ENCODE results near the gene SLC25A10.

The SLC25A10 gene

DNA sequence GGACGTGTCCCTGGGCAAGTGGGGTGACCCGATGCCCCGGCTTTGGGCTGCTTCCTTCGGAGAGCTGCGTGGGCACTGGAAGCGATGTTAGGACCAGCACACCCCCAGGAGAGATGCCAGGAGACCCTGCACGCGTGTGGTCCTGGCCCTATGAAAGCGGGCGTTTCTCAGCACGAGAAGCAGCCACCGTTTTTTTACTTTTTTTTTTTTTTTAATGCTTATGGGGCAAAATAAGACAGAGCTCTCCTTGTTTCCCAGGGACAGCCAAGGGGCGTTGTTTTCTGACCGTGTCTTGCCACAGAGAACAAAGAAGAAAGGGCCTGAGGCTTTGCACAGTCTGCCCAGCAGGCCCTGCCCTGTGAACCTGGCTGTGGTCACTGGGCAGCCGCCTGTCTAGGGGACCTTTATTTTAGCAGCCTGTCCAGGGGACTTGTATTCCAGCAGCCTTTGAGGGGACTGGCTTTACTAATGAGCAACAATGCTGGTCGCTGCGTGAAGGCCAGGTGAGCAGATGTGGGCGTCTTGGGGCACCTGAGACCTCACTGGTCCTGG, 996 bp downstream of the SLC25A10 start:
- TF ChIP-seq, protein P1, sequence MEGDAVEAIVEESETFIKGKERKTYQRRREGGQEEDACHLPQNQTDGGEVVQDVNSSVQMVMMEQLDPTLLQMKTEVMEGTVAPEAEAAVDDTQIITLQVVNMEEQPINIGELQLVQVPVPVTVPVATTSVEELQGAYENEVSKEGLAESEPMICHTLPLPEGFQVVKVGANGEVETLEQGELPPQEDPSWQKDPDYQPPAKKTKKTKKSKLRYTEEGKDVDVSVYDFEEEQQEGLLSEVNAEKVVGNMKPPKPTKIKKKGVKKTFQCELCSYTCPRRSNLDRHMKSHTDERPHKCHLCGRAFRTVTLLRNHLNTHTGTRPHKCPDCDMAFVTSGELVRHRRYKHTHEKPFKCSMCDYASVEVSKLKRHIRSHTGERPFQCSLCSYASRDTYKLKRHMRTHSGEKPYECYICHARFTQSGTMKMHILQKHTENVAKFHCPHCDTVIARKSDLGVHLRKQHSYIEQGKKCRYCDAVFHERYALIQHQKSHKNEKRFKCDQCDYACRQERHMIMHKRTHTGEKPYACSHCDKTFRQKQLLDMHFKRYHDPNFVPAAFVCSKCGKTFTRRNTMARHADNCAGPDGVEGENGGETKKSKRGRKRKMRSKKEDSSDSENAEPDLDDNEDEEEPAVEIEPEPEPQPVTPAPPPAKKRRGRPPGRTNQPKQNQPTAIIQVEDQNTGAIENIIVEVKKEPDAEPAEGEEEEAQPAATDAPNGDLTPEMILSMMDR (IDR thresholded peaks at IDR 0.05; ENCODE audit: insufficient read depth, low read depth, low read length, missing control alignments): no peak
- peak overlapping the region; percentile 69 for H3K4me3 ChIP-seq (ENCODE audit: low read length)
- DNase-seq (ENCODE audit: low read depth): peak; percentile 12

GRCh38 chr17:81713556-81714411, 1.7 kb downstream of the SLC25A10 start:
- TF ChIP-seq, protein P1 (IDR thresholded peaks at IDR 0.05; ENCODE audit: insufficient read depth, low read depth, low read length, missing control alignments): no peak
- DNase-seq (ENCODE audit: low read depth): no peak
- H3K4me3 ChIP-seq (ENCODE audit: low read length): peak overlapping the region; percentile 69

DNA sequence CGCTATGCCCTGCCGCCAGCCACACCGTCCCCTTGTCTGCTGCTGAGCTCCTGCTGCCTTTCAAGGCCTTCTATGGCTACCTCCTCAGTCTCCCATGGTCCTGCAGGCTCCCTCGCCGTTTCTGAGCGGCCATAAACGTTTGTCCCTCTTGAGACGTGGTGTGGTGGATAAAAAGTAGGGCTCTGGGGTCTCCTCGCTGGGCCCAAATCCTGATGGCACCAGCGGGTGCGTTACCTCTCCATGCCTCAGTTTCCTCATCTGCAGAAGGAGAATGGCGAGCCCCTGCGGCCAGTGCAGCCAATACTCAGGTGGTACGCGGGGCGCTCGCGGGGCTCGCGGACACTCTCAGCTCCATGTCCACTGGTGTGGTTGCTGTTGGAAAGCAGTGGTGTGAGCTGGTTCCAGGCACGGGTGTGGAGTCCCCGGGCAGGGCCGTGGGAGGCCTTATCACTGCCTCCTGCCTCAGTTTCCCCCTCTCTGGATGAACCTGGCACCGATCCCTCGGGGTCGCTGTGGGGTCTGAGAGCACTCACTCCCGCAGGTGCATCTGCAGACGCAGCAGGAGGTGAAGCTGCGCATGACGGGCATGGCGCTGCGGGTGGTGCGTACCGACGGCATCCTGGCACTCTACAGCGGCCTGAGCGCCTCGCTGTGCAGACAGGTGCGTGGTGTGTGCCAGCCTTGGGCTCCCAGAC, 2.5 kb downstream of the SLC25A10 start:
- TF ChIP-seq, protein P1 (IDR thresholded peaks at IDR 0.05; ENCODE audit: insufficient read depth, low read depth, low read length, missing control alignments): no peak
- DNase-seq (ENCODE audit: low read depth): no peak
- no peak overlapping the region for H3K4me3 ChIP-seq (ENCODE audit: low read length)

GRCh38 chr17:81715107-81715871, 3.2 kb downstream of the SLC25A10 start:
- DNase-seq (ENCODE audit: low read depth): no peak
- TF ChIP-seq, protein P1 (IDR thresholded peaks at IDR 0.05; ENCODE audit: insufficient read depth, low read depth, low read length, missing control alignments): no peak
- no peak overlapping the region for H3K4me3 ChIP-seq (ENCODE audit: low read length)

DNA sequence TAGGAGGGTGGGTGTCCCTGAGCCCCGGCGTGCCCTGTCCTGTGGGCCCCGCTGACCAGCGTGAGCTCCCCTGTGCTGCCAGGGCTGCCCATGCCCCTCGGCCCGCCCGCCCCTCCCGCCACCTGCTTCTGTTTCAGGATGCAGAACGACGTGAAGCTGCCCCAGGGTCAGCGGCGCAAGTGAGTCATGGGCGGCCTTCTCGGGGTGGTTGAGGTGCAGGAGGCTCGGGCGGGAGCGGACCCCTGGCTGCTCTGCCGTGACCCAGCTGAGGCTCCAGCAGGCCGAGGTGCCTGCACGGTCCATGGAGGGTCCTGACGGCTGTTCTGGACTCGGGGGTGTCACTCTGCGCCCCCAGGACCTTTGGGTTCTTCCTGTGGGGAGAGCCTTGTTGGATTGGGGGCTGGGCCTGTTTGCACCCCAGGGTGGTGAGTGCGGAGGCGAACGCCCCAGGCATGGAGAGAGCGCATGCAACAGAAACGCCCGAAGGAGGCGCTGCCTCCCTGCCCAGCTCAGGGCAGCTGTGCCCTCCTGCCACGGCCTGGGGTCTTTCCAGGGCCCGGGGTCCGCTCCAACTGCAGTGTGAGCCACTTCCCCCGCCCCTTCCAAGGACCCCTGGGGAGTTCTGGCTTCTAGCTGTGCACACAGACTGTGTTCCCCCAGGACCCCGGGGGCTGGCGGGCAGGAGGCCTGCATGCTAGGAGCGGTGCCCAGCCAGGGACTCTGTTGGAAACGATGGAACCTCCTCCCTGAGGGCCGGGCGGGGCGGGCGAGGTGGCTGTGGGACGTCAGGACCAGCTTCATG, 4.0 kb downstream of the SLC25A10 start:
- DNase-seq (ENCODE audit: low read depth): no peak
- H3K4me3 ChIP-seq (ENCODE audit: low read length): no peak overlapping the region
- TF ChIP-seq, protein P1 (IDR thresholded peaks at IDR 0.05; ENCODE audit: insufficient read depth, low read depth, low read length, missing control alignments): no peak

DNA sequence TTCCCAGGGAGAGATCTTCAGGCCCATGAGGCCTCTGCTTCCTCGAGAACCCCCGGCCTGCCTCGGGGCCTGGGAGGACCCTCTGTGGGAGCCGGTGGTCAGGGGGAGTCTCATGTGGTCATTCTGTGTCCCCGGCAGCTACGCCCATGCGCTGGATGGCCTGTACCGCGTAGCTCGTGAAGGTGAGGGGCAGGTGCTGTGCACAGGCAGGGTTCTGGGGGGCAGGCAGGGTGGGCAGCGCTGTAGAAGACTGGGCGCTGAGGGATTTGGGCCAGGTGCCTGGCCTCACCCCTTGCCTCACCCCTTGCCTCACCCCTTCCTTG, 4.6 kb downstream of the SLC25A10 start:
- no peak overlapping the region for H3K4me3 ChIP-seq (ENCODE audit: low read length)
- DNase-seq (ENCODE audit: low read depth): no peak
- TF ChIP-seq, protein P1 (IDR thresholded peaks at IDR 0.05; ENCODE audit: insufficient read depth, low read depth, low read length, missing control alignments): no peak
